Activated naive CD4-positive, alpha-beta T cell treated with anti-CD3 and anti-CD28 coated beads, Interleukin-2, amount 50 U/mL, for 16 hours (primary cell): Measurements from ENCODE around the gene PTPN14.
"Not testable (repeated sequence)": the region's sequence is repeated elsewhere in the genome, so short reads cannot be mapped to it uniquely, and the experiment has no call there.

ENCODE experiments used
- DNase-seq: peaks from one replicate; pipeline ENCODE4 v3.0.0-alpha.2; 2020

Gene PTPN14

DNA sequence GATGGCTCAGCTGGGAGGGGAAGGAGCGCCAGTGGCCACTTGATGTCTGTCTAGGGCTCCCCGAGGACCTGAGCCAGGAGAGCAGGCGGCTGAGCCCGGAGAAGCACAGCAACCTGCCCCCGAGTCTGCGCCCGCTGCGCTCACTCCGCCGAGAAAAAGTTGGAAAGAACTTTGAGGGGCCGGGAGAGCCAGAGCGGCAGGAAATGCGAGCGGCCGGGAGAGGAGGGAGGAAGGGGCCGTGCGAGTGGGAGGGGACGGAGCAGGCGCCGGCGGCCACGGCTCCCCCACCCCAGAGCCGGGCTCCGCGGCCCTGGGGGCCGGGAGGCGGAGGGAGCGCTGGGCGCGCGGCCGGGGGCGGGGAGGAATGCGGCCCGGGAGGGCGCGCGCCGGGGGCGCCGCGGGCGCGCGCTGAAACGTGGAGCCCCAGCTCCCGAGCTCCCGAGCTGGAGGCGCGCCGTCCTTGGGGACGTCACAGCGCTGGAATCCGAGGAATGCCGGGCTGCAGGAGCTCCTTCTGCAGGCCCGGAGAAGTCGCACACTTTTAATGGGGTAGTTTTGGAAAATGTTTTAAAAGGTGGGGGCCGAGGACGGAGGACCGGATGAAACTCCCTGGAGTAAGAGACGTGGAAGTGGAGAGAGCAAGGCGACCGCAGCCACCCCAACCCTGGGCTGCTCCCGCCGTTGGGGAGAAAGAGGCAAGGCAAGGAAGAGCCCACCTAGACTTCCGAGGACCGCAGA is at the start of gene PTPN14:
Gene PTPN14, minus strand, starts transcription at position 167 of the 738 bp plus-strand sequence. CDS start 86,799 bp downstream, outside the sequence.
- no peak for DNase-seq

DNA sequence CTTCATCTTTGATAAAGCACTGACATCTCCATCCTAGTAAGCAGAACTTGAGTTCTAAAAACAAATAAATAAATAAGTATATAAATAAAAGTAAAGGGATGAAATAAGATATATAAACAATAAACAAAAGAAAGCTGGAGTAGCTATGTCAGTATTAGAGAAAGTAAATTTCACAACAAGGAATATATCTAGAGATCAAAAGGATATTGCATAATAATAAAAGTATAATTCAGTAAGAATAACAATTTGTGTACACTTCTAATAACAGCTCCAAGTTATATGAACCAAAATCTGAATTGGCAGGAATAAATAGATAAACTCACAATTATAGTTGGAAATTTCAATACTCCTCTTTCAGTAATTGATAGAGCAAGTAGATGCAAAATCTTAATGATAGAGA is 41.8 kb upstream of the PTPN14 start:
- DNase-seq: no peak

DNA sequence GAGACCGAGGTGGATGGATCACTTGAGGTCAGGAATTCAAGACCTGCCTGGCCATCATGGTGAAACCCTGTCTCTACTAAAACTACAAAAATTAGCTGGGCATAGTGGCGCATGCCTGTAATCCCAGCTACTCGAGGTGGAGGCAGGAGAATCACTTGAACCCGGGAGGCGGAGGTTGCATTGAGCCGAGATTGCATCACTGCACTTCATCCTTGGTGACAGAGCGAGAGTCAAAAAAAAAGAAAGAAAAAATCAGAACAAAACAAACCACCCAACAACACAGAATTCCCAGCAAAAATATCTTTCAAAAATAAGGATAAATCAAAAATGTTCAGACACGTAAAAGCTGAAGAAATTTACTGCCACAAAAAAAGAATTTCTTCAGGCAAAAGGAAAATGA is 40.5 kb upstream of the PTPN14 start:
- not testable (repeated sequence) for DNase-seq

DNA sequence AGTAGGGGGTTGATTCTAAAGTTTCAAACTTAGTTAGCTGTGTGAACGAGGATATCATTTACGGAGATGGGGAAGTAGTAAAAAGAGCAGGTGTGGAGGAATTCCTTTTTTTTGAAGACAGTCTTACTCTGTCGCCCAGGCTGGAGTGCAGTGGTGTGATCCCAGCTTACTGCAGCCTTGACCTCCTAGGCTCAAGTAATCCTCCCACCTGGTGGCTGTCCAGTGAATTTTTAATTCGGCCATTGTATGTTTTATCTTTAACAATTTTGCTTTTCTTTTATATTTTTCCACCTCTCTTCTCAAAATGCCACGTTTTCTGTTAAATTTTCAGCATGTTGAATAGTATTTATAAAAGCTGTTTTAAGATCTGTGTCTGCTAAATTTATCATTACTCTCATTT is 39.3 kb upstream of the PTPN14 start:
- DNase-seq: no peak

DNA sequence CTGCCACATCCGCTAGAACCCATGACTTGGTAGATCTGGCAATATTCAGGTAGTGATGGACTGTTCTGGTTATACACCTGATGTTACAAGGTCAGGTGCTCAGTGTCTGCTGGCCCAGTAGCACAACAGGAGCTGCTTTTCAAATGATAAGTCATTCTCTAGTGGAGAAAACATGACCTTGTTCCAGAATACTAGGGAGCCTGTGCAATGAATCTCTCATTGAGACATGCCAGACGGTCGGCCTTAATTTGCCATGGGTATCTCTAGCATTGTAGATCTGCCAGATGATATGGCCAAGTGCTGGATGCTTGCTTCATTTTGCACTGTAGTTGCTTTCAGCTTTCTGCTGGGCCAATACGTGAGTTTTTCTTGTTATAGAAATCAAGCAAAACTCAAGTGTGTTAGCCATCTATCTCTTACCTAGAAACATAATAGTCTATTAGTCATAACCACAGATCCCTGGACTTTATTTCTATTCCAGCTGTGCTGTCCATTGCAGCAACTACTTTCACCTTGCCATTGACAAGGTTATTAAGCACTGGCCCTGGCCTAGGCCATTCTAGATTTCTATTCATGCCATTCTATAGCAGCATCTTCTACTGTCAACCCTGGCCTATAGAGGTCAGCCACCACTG is 37.7 kb upstream of the PTPN14 start:
- DNase-seq: no peak

DNA sequence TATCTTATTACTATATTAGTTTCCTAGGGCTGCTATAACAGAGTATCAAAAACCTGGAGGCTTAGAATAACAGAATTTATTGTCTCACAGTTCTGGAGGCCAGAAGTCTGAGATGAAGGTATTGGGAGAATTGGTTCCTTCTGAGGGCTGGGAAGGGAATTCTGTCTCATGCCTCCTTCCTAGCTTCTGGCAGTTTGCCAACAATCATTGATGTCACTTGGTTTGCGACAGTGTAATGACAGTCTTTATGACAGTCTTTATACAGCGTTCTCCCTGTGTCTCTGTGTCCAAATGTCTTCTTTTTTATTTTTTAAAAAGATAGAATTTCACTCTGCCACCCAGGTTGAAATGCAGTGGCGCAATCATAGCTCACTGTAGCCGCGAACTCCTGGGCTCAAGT is 35.8 kb upstream of the PTPN14 start:
- DNase-seq: no peak

DNA sequence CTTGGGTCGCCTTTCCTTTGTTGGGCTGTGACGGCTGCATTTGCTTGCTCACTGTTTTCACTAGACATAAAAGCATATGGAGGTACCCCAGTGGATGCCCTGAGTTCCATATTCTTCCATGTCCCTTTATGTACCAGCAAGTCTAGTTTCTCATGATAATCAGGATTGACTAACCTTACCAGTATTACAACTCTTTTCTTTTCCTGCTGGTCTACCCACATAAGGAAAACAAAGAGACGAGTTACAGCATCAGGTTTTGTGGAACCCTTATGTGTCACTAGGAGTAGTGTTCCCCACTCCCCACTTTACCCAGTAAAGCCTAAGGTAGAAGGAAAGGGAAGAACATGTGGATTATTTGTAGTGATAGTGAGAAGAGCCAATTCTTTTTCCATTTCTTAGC is 35.2 kb upstream of the PTPN14 start:
- no peak for DNase-seq

DNA sequence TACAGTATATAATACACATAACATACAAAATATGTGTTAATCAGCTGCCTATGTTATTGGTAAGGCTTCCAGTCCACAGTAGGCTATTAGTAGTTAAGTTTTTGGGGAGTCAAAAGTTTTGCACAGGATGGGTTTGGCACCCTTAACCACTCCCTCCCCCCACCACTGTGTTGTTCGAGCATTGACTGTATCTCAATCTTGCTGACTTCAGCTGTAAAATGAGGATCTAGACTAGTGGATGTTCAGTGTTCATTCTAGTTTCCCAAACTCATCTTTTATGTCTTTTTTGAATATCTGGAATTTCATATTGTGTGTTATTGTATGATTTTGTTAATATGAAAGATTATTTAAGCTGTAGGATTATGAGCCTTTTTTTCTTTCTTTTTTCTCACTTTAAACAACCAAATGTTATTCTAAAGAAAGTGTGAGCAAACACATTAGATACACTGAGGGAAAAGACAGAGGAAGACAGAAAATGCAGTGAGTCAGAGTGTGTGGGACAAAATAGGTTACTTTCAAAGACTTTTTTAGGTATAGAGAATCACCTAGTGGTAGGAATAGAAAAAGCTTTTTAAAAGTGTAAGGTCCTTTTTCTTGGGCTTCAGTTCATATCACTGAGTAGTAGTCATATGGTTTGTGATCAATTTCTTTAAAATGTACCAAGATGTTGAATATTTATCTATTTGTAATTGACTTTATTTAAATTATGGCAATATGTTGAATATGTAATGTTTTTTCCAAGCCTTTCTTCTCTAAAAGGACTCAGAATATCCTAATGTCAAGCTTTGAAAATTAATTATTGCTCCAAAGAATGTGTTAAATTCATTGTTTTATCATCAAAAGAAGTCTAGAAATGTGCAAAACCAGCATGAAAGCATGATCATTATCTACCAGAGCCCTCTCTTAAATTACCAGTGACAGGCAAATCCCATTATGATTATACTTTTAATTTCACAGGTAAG is 33.7 kb upstream of the PTPN14 start:
- DNase-seq: no peak

DNA sequence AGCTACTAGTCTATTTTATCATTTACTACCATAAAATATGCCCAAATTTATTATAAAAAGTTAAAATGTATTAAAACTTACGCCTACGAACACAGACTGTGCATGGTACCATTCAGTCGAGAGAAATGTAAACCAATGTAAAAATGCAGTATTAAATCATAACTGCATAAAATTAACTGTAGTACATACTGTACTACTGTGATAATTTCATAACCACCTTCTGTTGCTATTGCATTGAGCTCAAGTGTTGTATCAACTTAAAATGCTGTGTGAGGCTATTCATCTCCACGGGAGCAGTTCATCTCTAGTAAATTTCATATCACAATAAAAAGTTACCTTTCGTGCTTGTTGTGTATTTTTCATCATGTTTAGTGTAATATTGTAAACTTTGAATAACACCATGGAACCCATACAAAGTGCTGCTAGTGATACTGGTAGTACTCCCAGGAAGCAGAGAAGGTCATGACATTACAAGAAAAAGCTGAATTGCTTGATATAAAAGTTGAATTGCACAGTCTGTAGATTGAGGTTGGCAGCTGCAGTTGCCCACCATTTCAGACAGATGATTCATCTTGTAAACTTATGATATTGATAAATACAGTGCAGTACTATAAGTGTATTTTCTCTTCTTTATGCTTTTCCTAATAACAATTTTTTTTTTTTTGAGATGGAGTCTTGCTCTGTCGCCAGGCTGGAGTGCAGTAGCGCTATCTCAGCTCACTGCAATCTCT is 32.6 kb upstream of the PTPN14 start:
- DNase-seq: no peak

DNA sequence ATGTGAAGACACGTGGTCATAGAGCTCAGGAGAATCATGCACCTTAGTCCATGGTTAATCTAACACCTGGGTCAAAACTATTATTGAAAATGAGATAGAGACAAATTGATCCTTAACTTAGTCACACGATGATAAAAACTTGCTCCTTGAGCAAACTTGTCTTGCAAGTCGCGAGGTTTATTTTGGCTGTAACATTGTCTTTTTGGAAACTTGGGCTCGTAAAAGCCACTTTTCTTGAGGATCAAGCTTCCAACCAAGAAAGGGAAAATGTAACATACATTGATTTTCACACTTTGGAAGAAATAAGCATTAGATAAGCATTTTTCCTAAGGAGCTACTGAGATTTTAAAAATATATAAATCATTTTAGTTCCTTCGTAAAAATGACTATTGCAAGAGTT is 31.7 kb upstream of the PTPN14 start:
- no peak for DNase-seq

DNA sequence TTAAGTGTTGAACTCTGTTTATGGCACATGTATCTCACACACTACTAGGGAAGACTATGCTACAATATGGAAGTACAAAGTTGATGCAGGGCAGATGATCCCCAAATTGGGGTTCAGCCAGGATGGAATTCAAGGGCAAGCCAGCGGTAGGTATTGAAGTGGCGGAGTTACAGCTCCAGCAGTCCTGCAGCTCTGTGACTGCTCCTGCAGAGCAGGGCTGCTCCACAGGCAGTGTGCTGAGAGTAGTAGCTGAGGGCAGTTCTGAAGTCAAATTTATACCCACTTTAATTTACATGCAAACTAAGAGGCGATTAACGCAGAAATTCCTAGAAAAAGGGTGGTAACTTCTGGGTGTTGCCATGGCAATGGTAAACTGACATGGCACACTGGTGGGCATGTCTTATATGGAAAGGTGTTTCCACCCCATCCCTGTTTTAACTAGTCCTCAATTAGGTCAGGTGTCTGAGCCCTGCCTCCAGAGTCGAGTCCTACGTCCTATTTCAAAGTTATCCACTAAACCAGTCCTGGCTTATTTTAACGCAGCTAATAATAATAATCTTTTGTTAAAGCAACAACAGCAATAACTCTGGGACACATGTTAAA is 31.0 kb upstream of the PTPN14 start:
- DNase-seq: no peak

DNA sequence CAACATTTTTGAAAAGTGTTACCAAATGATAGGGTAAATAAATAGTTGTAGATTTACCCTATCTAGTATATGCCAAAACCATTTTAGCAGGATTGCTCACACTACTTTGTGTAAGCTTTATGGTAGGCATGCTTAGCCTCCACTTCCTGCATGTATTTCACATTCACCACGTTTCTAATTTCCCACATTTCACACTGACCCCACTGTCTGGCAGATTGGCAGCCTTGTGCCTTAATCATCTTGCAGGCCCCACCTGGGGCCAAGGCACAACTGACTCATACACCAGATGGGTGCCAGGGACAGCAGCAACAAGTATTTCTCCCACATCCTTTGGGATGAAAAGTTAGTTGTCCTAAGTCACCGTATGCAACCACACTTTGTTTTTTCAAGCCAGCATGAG is 30.4 kb upstream of the PTPN14 start:
- no peak for DNase-seq

DNA sequence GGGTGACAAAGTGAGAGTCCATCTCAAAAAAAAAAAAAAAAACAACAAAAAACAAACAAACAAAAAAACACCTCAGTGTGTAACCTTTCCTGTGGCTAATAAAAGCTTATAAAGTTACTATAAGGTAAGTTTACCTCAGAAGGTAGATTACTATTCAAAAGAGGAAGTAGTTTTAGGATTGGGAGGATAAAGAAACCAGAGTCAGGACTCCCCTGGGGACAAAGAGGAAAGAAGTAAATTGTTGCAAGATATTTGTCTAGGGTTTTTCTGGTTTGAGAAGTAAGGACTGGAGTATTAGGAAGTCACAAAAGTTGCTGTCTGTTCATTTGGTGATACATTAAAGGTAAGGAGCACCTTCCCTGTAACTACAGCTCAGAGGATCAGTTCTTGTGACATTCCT is 27.8 kb upstream of the PTPN14 start:
- DNase-seq: no peak

DNA sequence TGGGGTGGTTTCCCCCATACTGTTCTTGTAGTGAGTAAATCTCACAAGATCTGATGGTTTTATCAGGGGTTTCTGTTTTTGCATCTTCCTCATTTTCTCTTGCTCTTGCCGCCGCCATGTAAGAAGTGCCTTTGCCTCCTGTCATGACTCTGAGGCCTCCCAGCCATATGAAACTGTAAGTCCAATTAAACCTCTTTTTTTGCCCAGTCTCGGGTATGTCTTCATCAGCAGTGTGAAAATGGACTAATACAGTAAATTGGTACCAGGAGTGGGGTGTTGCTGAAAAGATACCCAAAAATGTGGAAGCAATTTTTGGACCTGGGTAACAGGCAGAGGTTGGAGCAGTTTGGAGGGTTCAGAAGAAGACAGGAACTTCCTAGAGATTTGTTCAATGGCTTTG is 24.7 kb upstream of the PTPN14 start:
- DNase-seq: not testable (repeated sequence)

DNA sequence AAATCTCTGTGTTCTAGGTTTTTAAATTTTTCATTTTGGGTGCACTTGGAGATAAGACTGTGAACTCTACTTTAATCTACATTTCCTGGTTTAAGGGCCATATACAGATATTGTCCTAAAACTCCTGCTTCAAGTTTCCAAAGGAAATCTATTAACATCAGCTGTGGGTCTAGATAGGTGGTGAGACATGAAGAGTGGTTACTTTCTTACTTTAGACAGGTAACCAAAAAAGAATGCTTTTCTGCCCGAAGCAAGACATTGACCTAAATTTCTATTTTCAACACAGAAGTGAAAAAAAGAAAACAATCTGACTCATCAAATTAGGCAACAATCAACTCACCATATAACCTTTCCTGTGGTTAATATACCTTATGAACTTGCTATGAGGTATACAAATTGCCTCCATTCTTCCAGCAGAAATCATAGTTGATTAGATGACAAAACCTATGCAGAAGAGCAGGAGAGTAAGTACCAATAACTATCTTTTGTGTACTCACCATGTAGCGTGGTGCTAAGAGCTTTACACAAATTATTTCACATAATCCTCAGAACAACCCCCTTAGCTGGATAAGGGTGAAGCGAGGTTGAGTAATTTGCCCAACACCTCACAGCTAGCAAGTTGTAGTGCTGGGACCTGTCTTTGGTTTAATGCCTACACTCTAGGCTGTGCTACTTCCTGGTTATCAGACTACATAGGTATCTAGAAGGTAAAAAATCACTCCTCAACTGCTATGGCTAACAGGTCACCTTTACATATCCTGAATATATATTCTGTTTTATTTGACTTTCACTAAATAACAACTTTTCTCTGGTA is 23.4 kb upstream of the PTPN14 start:
- no peak for DNase-seq

DNA sequence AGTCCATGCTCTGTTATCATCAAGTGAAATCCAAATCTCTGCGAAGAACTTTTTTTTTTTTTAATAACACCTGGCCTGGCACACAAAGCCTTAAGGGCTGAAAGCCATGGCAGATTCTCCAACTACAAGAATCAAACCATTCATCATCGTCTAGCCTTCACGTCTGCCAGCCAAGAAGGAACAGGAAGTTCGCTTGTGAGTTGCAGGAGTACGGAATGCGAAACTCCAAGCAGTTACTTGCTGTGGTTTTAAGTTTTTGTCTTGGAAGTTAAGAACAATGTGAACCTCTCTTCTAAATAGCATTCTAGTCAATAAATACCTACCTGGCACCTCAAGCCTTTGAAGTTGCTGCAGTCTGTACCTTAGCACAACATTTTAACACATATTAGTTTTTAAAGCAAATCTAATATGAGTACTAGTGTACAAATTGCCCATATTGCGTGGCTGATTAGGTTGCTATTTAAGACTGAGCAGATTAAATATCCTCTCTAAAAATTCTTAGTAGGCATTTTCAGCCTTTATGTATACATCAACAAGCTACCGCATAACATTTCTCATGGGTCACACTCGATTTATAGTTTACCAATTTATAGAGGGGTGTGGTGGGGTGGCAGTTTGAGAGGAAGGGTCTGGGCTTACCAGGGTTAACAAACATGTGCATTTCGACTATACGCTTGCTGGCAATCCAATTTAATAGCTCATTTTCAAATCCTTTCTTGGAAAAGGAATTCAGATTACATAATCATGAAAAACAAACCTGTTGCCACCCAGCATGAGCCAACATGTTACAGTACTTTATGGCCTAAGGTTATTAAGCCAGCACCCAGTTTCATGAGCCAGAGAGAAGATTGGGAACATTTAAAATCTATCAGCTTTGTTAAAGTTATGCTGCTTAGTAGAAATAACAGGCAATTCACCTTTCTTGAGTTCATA is 22.2 kb upstream of the PTPN14 start:
- no peak for DNase-seq

DNA sequence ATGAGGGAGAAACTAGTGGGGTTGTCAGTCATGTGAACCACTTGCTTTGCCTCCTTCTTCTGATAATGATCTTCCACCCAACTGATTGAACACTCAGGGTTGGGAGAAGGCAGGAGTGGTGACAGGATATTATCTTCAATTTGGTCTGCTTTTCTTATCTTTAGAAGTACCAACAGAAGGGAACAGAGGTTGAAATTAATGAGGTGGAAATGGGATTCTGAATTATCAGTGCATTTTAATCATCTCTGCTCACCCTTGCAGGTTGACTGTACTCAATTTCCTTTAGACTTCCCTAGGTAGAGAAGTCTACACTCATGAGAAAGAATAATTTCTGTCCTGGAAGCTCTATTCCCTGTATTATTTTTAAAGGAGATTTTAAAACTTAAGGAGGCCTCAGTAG is 19.9 kb upstream of the PTPN14 start:
- no peak for DNase-seq

DNA sequence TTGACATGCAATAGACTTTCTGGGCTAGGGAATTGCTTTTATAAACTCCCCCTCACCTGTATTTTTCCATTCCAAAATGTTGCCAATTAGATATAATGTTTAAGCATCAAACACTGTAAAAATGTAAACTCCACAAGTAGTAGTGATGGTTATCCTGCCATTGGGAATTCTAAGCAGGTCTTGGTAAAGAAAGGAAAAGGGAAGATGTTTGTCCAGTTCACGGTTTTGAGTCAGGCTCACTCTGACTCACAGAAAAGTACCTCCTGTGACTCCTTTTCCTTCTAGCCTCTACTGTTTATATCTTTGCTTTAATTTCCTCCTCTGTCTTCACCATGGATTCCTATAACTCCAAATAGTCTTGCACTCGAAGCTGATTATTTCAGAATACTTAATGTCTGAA is 19.0 kb upstream of the PTPN14 start:
- no peak for DNase-seq

DNA sequence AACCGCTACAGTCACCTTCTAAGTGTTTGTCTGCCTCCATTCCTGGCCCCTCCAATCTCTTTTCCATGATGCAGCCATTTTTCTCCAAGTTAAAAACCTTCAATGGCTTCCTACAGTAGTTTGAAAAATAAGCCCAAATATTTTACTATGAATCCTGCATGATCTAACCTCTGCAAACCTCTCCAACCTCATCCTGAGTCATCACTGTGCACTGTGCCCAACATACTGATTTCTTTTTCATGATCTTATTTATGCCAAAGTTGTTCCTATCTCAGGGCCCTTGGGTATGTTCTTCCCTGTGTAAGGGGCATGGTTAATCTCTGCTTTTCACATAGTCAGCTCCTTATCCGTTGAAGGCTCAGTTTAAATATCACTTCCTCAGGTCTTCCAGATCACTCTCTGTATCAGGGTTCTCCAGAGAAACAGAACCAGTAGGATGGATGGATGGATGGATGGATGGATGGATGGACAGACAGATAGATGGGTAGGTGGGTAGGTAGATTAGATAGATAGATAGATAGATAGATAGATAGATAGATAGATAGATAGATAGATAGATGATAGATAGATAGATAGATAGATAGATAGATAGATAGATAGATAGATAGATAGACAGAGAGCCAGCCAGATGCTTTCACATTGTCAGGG is 18.1 kb upstream of the PTPN14 start:
- no peak for DNase-seq

DNA sequence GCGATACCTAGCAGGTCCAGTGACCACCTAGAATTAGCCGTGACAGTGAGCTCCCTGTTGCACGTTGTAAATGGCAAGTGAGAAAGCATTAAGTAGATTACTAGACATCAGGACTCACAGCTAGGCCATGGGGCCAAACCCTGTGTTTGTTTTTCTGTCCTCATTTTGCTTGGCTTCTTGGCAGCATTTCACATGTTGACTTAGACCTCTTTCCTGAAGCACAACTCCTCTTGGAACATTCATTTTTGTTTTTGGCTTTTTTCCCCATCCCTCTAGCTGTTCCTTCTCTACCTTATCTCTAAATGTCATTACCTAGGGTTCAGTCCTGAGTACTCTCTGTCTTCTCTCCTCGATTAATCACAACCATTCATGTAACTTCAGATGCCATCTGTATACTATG is 16.9 kb upstream of the PTPN14 start:
- no peak for DNase-seq
